ENCODE data around the gene ASAP2. TPM values are rescaled to one million over a fixed set of nuclear protein-coding genes. Genes with fewer than 3 reads are reported as not detected.

The ASAP2 gene
- total RNA-seq, 2 experiments from 2014 or later, result 0.27 TPM; not detected in 1

DNA sequence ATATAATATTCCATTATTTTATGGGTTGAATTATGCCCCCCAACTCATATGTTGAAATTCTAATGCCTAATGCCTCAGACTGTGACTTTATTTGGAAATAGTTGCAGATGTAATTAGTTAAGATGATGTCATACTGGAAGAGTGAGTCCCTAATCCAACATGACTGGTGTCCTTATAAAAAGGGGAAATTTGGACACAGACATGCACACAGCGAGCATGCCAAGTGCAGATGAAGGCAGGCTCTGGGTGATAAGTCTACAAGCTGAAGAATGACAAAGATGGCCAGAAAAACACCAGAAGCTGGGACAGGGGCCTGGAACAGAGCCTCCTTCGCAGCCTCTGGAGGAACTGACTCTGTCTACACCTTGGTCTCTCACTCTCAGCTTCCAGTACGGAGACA lies 10.0 kb upstream of the ASAP2 start:
- BruUV-seq (replicated peaks), result no TSS peak

DNA sequence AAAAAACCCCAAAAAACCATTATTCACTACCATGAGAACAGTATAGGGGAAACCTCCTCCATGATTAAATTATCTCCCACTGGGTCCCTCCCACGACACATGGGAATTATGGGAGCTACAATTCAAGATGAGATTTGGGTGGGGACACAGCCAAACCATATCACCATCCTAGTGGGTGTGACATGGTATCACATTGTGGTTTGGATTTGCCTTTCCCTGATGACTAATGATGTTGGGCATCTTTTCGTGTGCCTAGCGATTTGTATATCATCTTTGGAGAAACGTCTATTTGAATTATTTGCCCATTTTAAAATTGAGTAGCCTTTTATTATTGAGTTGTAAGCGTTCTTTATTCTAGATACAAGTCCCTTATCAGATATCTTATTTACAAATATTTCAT lies 8.7 kb upstream of the ASAP2 start:
- no peak overlapping the region for H3K4me2 ChIP-seq (ENCODE audit: low read length)
- H3K4me1 ChIP-seq (ENCODE audit: insufficient read depth, low read length, poor library complexity, severe bottlenecking), result no peaks in the 10 kb centered on the region
- H3K79me2 ChIP-seq (ENCODE audit: insufficient read depth, low read depth, low read length), result no peaks in the 10 kb centered on the region
- H3K36me3 ChIP-seq (ENCODE audit: insufficient read depth, low read length), result no peaks in the 10 kb centered on the region
- no peak for TF ChIP-seq EZH2phosphoT487 (IDR thresholded peaks at IDR 0.05; ENCODE audit: borderline replicate concordance, low read depth, low read length)
- TF ChIP-seq, protein P1, sequence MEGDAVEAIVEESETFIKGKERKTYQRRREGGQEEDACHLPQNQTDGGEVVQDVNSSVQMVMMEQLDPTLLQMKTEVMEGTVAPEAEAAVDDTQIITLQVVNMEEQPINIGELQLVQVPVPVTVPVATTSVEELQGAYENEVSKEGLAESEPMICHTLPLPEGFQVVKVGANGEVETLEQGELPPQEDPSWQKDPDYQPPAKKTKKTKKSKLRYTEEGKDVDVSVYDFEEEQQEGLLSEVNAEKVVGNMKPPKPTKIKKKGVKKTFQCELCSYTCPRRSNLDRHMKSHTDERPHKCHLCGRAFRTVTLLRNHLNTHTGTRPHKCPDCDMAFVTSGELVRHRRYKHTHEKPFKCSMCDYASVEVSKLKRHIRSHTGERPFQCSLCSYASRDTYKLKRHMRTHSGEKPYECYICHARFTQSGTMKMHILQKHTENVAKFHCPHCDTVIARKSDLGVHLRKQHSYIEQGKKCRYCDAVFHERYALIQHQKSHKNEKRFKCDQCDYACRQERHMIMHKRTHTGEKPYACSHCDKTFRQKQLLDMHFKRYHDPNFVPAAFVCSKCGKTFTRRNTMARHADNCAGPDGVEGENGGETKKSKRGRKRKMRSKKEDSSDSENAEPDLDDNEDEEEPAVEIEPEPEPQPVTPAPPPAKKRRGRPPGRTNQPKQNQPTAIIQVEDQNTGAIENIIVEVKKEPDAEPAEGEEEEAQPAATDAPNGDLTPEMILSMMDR (conservative IDR thresholded peaks at IDR 0.05; ENCODE audit: low read length), result no peak
- POLR2A ChIA-PET, result no interaction called here
- no peak overlapping the region for H2AFZ ChIP-seq (ENCODE audit: low read length)
- H4K20me1 ChIP-seq (ENCODE audit: insufficient read depth, low read length), result no peaks in the 10 kb centered on the region
- no peak overlapping the region for H3K27ac ChIP-seq (ENCODE audit: low read depth, low read length, poor library complexity, severe bottlenecking)
- CTCF ChIA-PET (ENCODE audit: unreplicated experiment), result no interaction called here
- no peaks in the 10 kb centered on the region for H3K9me2 ChIP-seq (ENCODE audit: insufficient read depth, low read length)
- no peaks in the 10 kb centered on the region for H3K9me3 ChIP-seq (ENCODE audit: low read length)
- DNase-seq (ENCODE audit: low spot score), result no peak
- intact Hi-C loops (cut with micrococcal nuclease; ENCODE audit: unreplicated experiment), result no loop called here
- no peak overlapping the region for H3K4me3 ChIP-seq (ENCODE audit: low read depth, low read length, poor library complexity, severe bottlenecking)
- no TSS peak for BruUV-seq (replicated peaks)

More for the DNA sequence above, 10.0 kb upstream of the ASAP2 start:
- TF ChIP-seq, protein P1 (conservative IDR thresholded peaks at IDR 0.05; ENCODE audit: low read length), result no peak
- TF ChIP-seq EZH2phosphoT487 (IDR thresholded peaks at IDR 0.05; ENCODE audit: borderline replicate concordance, low read depth, low read length), result no peak
- no peaks in the 10 kb centered on the region for H3K9me2 ChIP-seq (ENCODE audit: insufficient read depth, low read length)
- no peak for DNase-seq (ENCODE audit: low spot score)
- H3K79me2 ChIP-seq (ENCODE audit: insufficient read depth, low read depth, low read length), result no peaks in the 10 kb centered on the region
- POLR2A ChIA-PET, result no interaction called here
- intact Hi-C loops (cut with micrococcal nuclease; ENCODE audit: unreplicated experiment), result no loop called here
- no peak overlapping the region for H3K4me2 ChIP-seq (ENCODE audit: low read length)
- H2AFZ ChIP-seq (ENCODE audit: low read length), result no peak overlapping the region
- CTCF ChIA-PET (ENCODE audit: unreplicated experiment), result no interaction called here
- no peaks in the 10 kb centered on the region for H3K36me3 ChIP-seq (ENCODE audit: insufficient read depth, low read length)
- H3K9me3 ChIP-seq (ENCODE audit: low read length), result no peaks in the 10 kb centered on the region
- no peaks in the 10 kb centered on the region for H4K20me1 ChIP-seq (ENCODE audit: insufficient read depth, low read length)
- no peak overlapping the region for H3K27ac ChIP-seq (ENCODE audit: low read depth, low read length, poor library complexity, severe bottlenecking)
- H3K4me1 ChIP-seq (ENCODE audit: insufficient read depth, low read length, poor library complexity, severe bottlenecking), result no peaks in the 10 kb centered on the region
- no peak overlapping the region for H3K4me3 ChIP-seq (ENCODE audit: low read depth, low read length, poor library complexity, severe bottlenecking)

DNA sequence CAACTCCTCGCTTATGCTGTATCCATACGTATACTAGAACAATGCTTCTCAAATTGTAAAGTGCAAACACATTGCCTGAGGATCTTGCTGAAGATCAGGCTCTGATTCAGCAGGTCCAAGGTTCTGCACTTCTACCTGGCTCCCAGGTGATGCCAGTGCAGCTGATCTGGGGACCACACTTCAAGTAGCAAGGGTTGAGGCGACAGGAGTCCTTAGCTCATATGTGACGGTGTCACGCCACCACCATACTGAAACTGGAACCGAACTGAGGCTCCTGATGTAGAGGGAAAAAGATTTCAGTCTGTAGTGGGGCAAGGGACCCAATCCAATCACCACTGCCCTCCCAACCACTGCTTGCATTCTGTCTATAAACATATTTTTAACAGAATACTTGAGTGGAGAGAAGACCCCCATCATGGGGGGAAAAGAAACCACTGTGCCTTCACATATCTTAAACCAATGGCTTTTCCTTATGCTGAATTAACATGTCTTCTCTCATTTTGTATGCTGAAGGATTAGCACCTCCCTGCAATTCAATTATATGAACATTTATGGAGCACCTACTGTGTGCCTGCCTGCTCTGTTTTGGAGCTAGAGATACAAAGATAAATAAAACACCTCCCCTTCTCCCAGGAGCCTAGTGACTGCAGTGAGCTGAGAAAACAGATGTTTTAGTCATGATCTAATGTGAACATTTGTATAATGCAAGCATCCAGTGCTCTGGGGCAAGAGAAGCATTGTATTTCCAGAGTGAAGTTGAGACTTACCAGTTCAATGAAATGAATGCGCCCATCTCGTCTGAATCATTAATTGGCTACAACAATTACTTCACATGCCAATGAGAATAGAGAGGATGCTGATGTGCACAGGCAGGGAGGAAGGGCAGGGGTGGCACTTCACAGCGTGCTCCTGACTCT lies 6.6 kb upstream of the ASAP2 start:
- no peaks in the 10 kb centered on the region for H3K79me2 ChIP-seq (ENCODE audit: insufficient read depth, low read depth, low read length)
- H4K20me1 ChIP-seq (ENCODE audit: insufficient read depth, low read length), result no peaks in the 10 kb centered on the region
- no peak overlapping the region for H3K4me3 ChIP-seq (ENCODE audit: low read depth, low read length, poor library complexity, severe bottlenecking)
- no peaks in the 10 kb centered on the region for H3K9me2 ChIP-seq (ENCODE audit: insufficient read depth, low read length)
- TF ChIP-seq, protein P1 (conservative IDR thresholded peaks at IDR 0.05; ENCODE audit: low read length), result no peak
- no peak for TF ChIP-seq EZH2phosphoT487 (IDR thresholded peaks at IDR 0.05; ENCODE audit: borderline replicate concordance, low read depth, low read length)
- H3K4me2 ChIP-seq (ENCODE audit: low read length), result no peak overlapping the region
- ChIA-PET CTCF (ENCODE audit: unreplicated experiment) (no interaction called here), POLR2A (interaction anchor here (1.1 kb wide), 1 partner anchor 21 kb away, joined by 3 read pairs; no protein-coding TSS in a partner anchor)
- no peak overlapping the region for H2AFZ ChIP-seq (ENCODE audit: low read length)
- no peak overlapping the region for H3K27ac ChIP-seq (ENCODE audit: low read depth, low read length, poor library complexity, severe bottlenecking)
- H3K36me3 ChIP-seq (ENCODE audit: insufficient read depth, low read length), result no peaks in the 10 kb centered on the region
- no peak for DNase-seq (ENCODE audit: low spot score)
- H3K4me1 ChIP-seq (ENCODE audit: insufficient read depth, low read length, poor library complexity, severe bottlenecking), result no peaks in the 10 kb centered on the region
- no TSS peak for BruUV-seq (replicated peaks)
- intact Hi-C loops (cut with micrococcal nuclease; ENCODE audit: unreplicated experiment), result no loop called here
- H3K9me3 ChIP-seq (ENCODE audit: low read length), result no peaks in the 10 kb centered on the region
